HG02884 (cell line): ENCODE results near the gene KCNN3.

Source experiments
- ATAC-seq: cut with Tn5 transposase; IDR thresholded peaks from one replicate; pipeline ENCODE4 v1.9.1; 2021; ENCODE audit warnings: mild to moderate bottlenecking, moderate library complexity; ENCODE audit not compliant: unreplicated experiment

Gene KCNN3

GRCh38 chr1:154842635-154843034 is 27.4 kb downstream of the KCNN3 start:
- no peak for ATAC-seq

GRCh38 chr1:154841384-154841783 is 28.7 kb downstream of the KCNN3 start:
- no peak for ATAC-seq

- no peak for ATAC-seq
These were observed 29.6 kb downstream of the KCNN3 start for GRCh38 chr1:154840269-154841176.

- no peak for ATAC-seq
These were observed 30.4 kb downstream of the KCNN3 start for GRCh38 chr1:154839691-154840090.

GRCh38 chr1:154838988-154839387 is 31.1 kb downstream of the KCNN3 start:
- no peak for ATAC-seq

GRCh38 chr1:154838461-154838860 is 31.6 kb downstream of the KCNN3 start:
- ATAC-seq, result no peak

- no peak for ATAC-seq
These were observed 32.4 kb downstream of the KCNN3 start for GRCh38 chr1:154837672-154838171.

- no peak for ATAC-seq
These were observed 32.9 kb downstream of the KCNN3 start for GRCh38 chr1:154837034-154837671.

- no peak for ATAC-seq
These were observed 34.4 kb downstream of the KCNN3 start for GRCh38 chr1:154835531-154836324.

- no peak for ATAC-seq
These were observed 36.2 kb downstream of the KCNN3 start for GRCh38 chr1:154833841-154834240.

GRCh38 chr1:154833209-154833608 is 36.9 kb downstream of the KCNN3 start:
- ATAC-seq, result no peak

- no peak for ATAC-seq
These were observed 37.7 kb downstream of the KCNN3 start for GRCh38 chr1:154832384-154832783.

- ATAC-seq, result no peak
These were observed 38.6 kb downstream of the KCNN3 start for GRCh38 chr1:154831462-154831861.

GRCh38 chr1:154829062-154829461 is 41.0 kb downstream of the KCNN3 start:
- ATAC-seq, result no peak

- ATAC-seq, result no peak
These were observed 45.7 kb downstream of the KCNN3 start for GRCh38 chr1:154824179-154825000.

GRCh38 chr1:154822717-154823116 is 47.4 kb downstream of the KCNN3 start:
- ATAC-seq, result no peak

- ATAC-seq, result no peak
These were observed 47.8 kb downstream of the KCNN3 start for GRCh38 chr1:154822233-154822632.

- ATAC-seq, result no peak
These were observed 49.0 kb downstream of the KCNN3 start for GRCh38 chr1:154821083-154821482.

GRCh38 chr1:154820646-154821045 is 49.4 kb downstream of the KCNN3 start:
- ATAC-seq, result no peak
